PC-9 (cell line): ENCODE data around the gene CDH3. TPM values are rescaled to one million over a fixed set of nuclear protein-coding genes. Genes with fewer than 3 reads are reported as not detected.

Source experiments
- BruUV-seq: library from RNA; stranded (reverse); fragments of 400-500 nt; replicated peaks from 2 replicates; lab custom pipeline; 2021; lab: Mats Ljungman, UMichigan
- CTCF ChIA-PET: fragments of 300-600 bp; sonication (Branson Sonifier 250); formaldehyde crosslinking; loops from one replicate; lab custom pipeline; 2022; ENCODE audit warnings: antibody characterized with exemption; lab: Charles Lee
- POLR2A ChIA-PET: fragments of 300-600 bp; sonication (Branson Sonifier 250); formaldehyde crosslinking; loops from one replicate; lab custom pipeline; 2022; ENCODE audit warnings: antibody characterized with exemption; ENCODE audit not compliant: unreplicated experiment; lab: Charles Lee
- DNase-seq, 2 experiments: peaks; one replicate each; pipeline versions ENCODE4 v3.0.0 to v3.0.0-alpha.2; 2015 to 2022; ENCODE audit warnings: mixed read lengths in 1 of 2
- H2AFZ ChIP-seq: fragments of 200-600 bp; sonication (generic); 2 replicates; pipeline ENCODE4 v1.8.1; 2017; ENCODE audit warnings: antibody characterized with exemption
- H3F3A ChIP-seq: fragments of 200-600 bp; sonication (generic); 2 replicates; pipeline ENCODE4 v1.8.1; 2017; ENCODE audit warnings: antibody characterized with exemption, mild to moderate bottlenecking, low read depth; ENCODE audit not compliant: insufficient read depth
- H3K27ac ChIP-seq: fragments of 200-600 bp; sonication (generic); 2 replicates; pipeline ENCODE4 v1.6.1; 2016; ENCODE audit warnings: mixed run types
- H3K27me3 ChIP-seq: fragments of 200-600 bp; sonication (generic); 2 replicates; pipeline ENCODE4 v1.6.1; 2016; ENCODE audit warnings: low read depth, mixed run types; ENCODE audit not compliant: insufficient read depth
- H3K36me3 ChIP-seq: fragments of 200-600 bp; sonication (generic); 2 replicates; pipeline ENCODE4 v1.6.1; 2016; ENCODE audit warnings: low read depth, mixed run types
- H3K4me1 ChIP-seq: fragments of 200-600 bp; sonication (generic); replicated peaks from 2 replicates; pipeline ENCODE4 v1.6.1; 2016; ENCODE audit warnings: mixed run types; ENCODE audit not compliant: insufficient read depth
- H3K4me2 ChIP-seq: fragments of 200-600 bp; sonication (generic); 2 replicates; pipeline ENCODE4 v1.6.1; 2017; ENCODE audit warnings: mixed run types
- H3K4me3 ChIP-seq: fragments of 200-600 bp; sonication (generic); 2 replicates; pipeline ENCODE4 v1.6.1; 2016; ENCODE audit warnings: mixed run types
- H3K79me2 ChIP-seq: fragments of 200-600 bp; sonication (generic); 2 replicates; pipeline ENCODE4 v1.6.1; 2017; ENCODE audit warnings: low read depth, mixed run types
- H3K9me2 ChIP-seq: fragments of 200-600 bp; sonication (generic); 2 replicates; pipeline ENCODE4 v1.8.1; 2017; ENCODE audit warnings: mild to moderate bottlenecking; ENCODE audit not compliant: insufficient read depth
- H3K9me3 ChIP-seq: fragments of 200-600 bp; sonication (generic); 2 replicates; pipeline ENCODE4 v1.8.1; 2016; ENCODE audit warnings: low read depth; ENCODE audit not compliant: insufficient read depth
- H4K20me1 ChIP-seq: fragments of 200-600 bp; sonication (generic); 2 replicates; pipeline ENCODE4 v1.8.1; 2017; ENCODE audit not compliant: insufficient read depth
- EZH2 ChIP-seq: fragments of 200-600 bp; sonication (generic); IDR thresholded peaks from 2 replicates; pipeline ENCODE4 v1.8.0; 2017; ENCODE audit warnings: antibody characterized with exemption, low read depth
- intact Hi-C: fragments of 100-400 bp; cut with micrococcal nuclease; formaldehyde crosslinking; loops from one replicate; pipeline ENCODE4 v1.10.0; 2022; ENCODE audit not compliant: unreplicated experiment
- total RNA-seq: library from RNA; stranded (reverse); gene quantifications from 2 replicates; pipeline ENCODE4 v1.2.3, GENCODE V29; 2021
- TF ChIP-seq, protein P1 (sequence below): fragments of 200-600 bp; sonication (generic); conservative IDR thresholded peaks from 2 replicates; pipeline ENCODE4 v1.6.1; 2017; ENCODE audit warnings: mixed run types, antibody characterized with exemption, mild to moderate bottlenecking, moderate library complexity

The CDH3 gene
- total RNA-seq, 1 experiment from 2014 or later = 70.3 TPM

DNA sequence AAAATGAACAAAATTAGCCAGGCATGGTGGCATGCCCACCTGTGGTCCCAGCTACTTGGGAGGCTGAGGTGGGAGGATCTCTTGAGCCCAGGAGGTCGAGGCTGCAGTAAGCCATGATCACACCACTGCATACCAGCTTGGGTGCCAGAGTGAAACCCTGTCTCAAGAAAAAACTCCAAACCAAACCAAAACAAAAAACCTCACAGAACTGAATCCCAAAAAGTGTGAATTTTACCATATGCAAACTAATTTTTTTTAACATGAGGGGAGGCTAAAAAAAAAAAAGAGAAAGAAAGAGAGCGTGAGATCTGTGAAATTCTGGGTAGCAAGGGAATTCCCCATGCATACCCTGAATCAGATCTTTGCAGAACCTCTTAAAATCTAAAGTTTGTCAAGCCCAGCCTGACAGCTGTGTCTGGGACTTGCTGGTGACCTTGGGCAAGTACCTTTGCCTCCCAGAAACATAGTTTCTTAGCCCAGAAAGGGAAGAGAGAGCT, 74.9 kb downstream of the CDH3 start:
- Histone ChIP-seq H3K79me2 (no peaks in the 10 kb centered on the region), H3K36me3 (no peaks in the 10 kb centered on the region), H4K20me1 (no peaks in the 10 kb centered on the region), H3K4me1 (no peaks in the 10 kb centered on the region), H3K4me2 (no peak overlapping the region), H3F3A (peaks cover 8% of the 10 kb centered on the region; the same call in 1 of the 2 replicates), H3K9me3 (no peaks in the 10 kb centered on the region), H3K27ac (no peak overlapping the region), H2AFZ (no peak overlapping the region), H3K4me3 (no peak overlapping the region), H3K9me2 (no peaks in the 10 kb centered on the region), H3K27me3 (no peaks in the 10 kb centered on the region)
- intact Hi-C loops = no loop called here
- DNase-seq = no peak
- no peak for TF ChIP-seq EZH2
- ChIA-PET POLR2A (no interaction called here), CTCF (interaction anchor here (0.7 kb wide), 1 partner anchor 91 kb away, joined by 3 read pairs; no protein-coding TSS in a partner anchor)
- BruUV-seq = no TSS peak

DNA sequence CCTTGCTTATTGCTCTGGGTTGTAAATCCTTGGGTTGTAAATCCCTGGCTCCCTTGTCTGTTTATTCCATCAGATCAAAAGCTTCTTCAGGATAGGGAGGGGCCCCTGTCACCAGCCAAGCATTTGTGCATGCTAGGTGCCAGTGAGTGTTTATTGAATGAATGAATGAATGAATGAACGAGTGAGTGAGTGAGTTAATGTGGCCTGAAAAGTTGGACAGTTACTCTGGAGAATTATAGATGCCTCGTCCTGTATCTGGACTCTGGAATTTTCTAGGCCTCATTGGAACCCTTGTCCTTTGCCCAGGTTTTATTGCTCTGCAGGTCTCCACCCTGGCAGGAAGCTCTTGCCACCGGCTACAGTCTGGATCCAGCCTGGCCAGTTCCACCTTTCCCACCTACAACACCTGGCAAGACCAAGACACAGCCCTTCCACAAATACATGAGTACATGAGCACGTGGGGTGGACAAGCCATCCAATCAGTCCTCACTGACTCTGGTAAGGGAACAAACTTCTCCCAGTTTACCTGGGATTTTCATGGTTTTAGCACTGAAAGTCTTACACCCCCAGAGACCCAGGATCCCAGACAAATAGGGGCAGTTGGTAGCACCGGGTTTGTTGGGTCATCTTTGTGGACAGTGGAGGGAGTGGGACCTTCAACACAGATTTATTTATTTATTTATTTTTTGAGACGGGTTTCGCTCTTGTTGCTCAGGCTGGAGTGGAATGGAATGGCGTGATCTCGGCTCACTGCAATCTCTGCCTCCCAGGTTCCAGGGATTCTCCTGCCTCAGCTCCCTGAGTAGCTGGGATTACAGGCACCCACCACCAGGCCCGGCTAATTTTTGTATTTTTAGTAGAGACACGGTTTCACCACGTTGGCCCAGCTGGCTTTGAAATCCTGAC, 77.3 kb downstream of the CDH3 start:
- no peak overlapping the region for H2AFZ ChIP-seq
- H3K79me2 ChIP-seq = no peaks in the 10 kb centered on the region
- no peaks in the 10 kb centered on the region for H4K20me1 ChIP-seq
- H3K4me3 ChIP-seq = no peak overlapping the region
- peaks cover 8% of the 10 kb centered on the region; the same call in 1 of the 2 replicates for H3F3A ChIP-seq
- H3K4me1 ChIP-seq = no peaks in the 10 kb centered on the region
- no peak overlapping the region for H3K4me2 ChIP-seq
- no TSS peak for BruUV-seq
- no peaks in the 10 kb centered on the region for H3K36me3 ChIP-seq
- H3K27ac ChIP-seq = no peak overlapping the region
- no peaks in the 10 kb centered on the region for H3K27me3 ChIP-seq
- DNase-seq = no peak
- no peaks in the 10 kb centered on the region for H3K9me3 ChIP-seq
- intact Hi-C loops = no loop called here
- no peaks in the 10 kb centered on the region for H3K9me2 ChIP-seq
- CTCF ChIA-PET = no interaction called here
- POLR2A ChIA-PET = no interaction called here
- TF ChIP-seq, protein P1, sequence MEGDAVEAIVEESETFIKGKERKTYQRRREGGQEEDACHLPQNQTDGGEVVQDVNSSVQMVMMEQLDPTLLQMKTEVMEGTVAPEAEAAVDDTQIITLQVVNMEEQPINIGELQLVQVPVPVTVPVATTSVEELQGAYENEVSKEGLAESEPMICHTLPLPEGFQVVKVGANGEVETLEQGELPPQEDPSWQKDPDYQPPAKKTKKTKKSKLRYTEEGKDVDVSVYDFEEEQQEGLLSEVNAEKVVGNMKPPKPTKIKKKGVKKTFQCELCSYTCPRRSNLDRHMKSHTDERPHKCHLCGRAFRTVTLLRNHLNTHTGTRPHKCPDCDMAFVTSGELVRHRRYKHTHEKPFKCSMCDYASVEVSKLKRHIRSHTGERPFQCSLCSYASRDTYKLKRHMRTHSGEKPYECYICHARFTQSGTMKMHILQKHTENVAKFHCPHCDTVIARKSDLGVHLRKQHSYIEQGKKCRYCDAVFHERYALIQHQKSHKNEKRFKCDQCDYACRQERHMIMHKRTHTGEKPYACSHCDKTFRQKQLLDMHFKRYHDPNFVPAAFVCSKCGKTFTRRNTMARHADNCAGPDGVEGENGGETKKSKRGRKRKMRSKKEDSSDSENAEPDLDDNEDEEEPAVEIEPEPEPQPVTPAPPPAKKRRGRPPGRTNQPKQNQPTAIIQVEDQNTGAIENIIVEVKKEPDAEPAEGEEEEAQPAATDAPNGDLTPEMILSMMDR = no peak
- TF ChIP-seq EZH2 = no peak

DNA sequence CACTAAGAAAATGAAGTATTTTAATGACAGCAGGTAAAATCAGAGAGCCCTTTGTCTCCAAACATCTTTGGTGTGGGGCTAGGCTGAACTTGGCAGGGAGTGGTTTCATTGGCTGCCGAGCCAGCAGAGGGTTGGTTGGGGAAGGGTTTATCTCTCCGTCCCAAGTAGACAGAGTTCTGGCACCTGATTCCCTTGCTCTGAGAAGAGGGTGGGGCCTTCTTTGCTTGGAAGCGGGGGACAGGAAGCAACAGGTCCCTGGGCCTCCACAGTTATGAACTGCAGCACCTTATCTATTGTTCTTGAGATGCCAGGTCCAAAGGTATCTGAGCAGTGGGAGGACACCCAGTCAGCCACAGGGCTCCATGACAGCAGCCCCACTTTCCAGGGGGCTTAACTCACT, 79.7 kb downstream of the CDH3 start:
- Histone ChIP-seq H3K36me3 (no peaks in the 10 kb centered on the region), H3K4me1 (peaks cover 3% of the 10 kb centered on the region; the same call in 1 of the 2 replicates), H3K9me2 (no peaks in the 10 kb centered on the region), H3K4me2 (no peak overlapping the region), H2AFZ (no peak overlapping the region), H3K27ac (no peak overlapping the region), H4K20me1 (no peaks in the 10 kb centered on the region), H3K27me3 (no peaks in the 10 kb centered on the region), H3F3A (peaks cover 13% of the 10 kb centered on the region; the same call in 1 of the 2 replicates), H3K4me3 (no peak overlapping the region), H3K9me3 (no peaks in the 10 kb centered on the region), H3K79me2 (no peaks in the 10 kb centered on the region)
- no peak for TF ChIP-seq EZH2
- TF ChIP-seq, protein P1 = no peak
- ChIA-PET POLR2A (no interaction called here), CTCF (no interaction called here)
- DNase-seq = no peak
- no TSS peak for BruUV-seq
- intact Hi-C loops = no loop called here
